ENCODE data around the gene FBXO2.

DNA sequence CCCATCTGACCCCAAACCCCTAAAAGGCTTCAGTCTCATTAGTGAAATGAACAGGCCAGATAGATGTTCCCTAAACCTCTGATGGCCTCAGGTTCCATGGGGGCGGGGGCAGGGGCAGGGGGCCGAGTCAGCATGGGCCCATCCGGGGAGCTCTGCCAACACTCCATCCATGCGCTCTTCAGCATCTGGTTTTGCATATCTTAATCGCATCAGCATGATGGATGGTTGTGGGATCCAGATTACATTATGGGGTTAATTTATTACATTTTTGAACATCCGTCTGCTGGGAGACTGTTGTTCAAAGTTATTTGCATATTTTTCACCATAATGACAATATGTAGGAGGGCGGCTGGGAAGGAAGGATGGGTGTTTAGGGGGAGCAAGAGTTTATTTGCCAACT is 29.8 kb upstream of the FBXO2 start:
- TF ChIP-seq, protein P1, sequence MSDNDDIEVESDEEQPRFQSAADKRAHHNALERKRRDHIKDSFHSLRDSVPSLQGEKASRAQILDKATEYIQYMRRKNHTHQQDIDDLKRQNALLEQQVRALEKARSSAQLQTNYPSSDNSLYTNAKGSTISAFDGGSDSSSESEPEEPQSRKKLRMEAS (IDR thresholded peaks at IDR 0.05): no peak
- TF ChIP-seq EGR1 (IDR thresholded peaks at IDR 0.05) (no peak), YY1 (IDR thresholded peaks at IDR 0.05; ENCODE audit: low read depth) (no peak), TAF1 (IDR thresholded peaks at IDR 0.05; ENCODE audit: low read depth) (no peak), ZBTB7A (IDR thresholded peaks at IDR 0.05; ENCODE audit: low read depth) (no peak), EP300 (IDR thresholded peaks at IDR 0.05; ENCODE audit: borderline replicate concordance) (no peak), TCF12 (IDR thresholded peaks at IDR 0.05; ENCODE audit: low read depth) (no peak)
- TF ChIP-seq, protein P2, sequence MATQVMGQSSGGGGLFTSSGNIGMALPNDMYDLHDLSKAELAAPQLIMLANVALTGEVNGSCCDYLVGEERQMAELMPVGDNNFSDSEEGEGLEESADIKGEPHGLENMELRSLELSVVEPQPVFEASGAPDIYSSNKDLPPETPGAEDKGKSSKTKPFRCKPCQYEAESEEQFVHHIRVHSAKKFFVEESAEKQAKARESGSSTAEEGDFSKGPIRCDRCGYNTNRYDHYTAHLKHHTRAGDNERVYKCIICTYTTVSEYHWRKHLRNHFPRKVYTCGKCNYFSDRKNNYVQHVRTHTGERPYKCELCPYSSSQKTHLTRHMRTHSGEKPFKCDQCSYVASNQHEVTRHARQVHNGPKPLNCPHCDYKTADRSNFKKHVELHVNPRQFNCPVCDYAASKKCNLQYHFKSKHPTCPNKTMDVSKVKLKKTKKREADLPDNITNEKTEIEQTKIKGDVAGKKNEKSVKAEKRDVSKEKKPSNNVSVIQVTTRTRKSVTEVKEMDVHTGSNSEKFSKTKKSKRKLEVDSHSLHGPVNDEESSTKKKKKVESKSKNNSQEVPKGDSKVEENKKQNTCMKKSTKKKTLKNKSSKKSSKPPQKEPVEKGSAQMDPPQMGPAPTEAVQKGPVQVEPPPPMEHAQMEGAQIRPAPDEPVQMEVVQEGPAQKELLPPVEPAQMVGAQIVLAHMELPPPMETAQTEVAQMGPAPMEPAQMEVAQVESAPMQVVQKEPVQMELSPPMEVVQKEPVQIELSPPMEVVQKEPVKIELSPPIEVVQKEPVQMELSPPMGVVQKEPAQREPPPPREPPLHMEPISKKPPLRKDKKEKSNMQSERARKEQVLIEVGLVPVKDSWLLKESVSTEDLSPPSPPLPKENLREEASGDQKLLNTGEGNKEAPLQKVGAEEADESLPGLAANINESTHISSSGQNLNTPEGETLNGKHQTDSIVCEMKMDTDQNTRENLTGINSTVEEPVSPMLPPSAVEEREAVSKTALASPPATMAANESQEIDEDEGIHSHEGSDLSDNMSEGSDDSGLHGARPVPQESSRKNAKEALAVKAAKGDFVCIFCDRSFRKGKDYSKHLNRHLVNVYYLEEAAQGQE (IDR thresholded peaks at IDR 0.05; ENCODE audit: low read depth): no peak
